Naive B cell (primary cell): ENCODE measurements around the gene SERTM1. TPM values are rescaled to one million over a fixed set of nuclear protein-coding genes. Genes with fewer than 3 reads are reported as not detected.

ENCODE experiments used
- ATAC-seq, 2 donors: fragments of 150-1000 bp; cut with Tn5 transposase; 2 replicates each; pipeline ENCODE4 v1.10.0; 2021; ENCODE audit warnings: low read depth in 2 of 2, mild to moderate bottlenecking in 2 of 2, moderate library complexity in 2 of 2
- DNase-seq: peaks from one replicate; pipeline ENCODE4 v3.0.0; 2022
- H3K27ac Mint-ChIP-seq, 6 donors: one replicate each; pipeline ENCODE4 v1.8.0; 2020 to 2022; ENCODE audit warnings: mild to moderate bottlenecking in 6 of 6, mixed read lengths in 6 of 6, moderate library complexity in 5 of 6, inconsistent platforms in 2 of 6
- H3K27me3 Mint-ChIP-seq, 3 donors: one replicate each; pipeline ENCODE4 v1.8.0; 2021 to 2022; ENCODE audit warnings: mixed read lengths in 3 of 3, mild to moderate bottlenecking in 1 of 3
- H3K36me3 Mint-ChIP-seq, 2 donors: one replicate each; pipeline ENCODE4 v1.8.0; 2020 to 2022; ENCODE audit warnings: mixed read lengths in 2 of 2, inconsistent platforms in 1 of 2, mild to moderate bottlenecking in 1 of 2
- H3K4me1 Mint-ChIP-seq, 3 donors: one replicate each; pipeline ENCODE4 v1.8.0; 2020 to 2022; ENCODE audit warnings: mixed read lengths in 3 of 3, inconsistent platforms in 1 of 3, mild to moderate bottlenecking in 1 of 3, moderate library complexity in 1 of 3
- H3K4me3 Mint-ChIP-seq, 8 donors: one replicate each; pipeline ENCODE4 v1.8.0; 2020 to 2022; ENCODE audit warnings: mild to moderate bottlenecking in 8 of 8, mixed read lengths in 8 of 8, moderate library complexity in 8 of 8, inconsistent platforms in 2 of 8
- H3K9me3 Mint-ChIP-seq, 7 donors: one replicate each; pipeline ENCODE4 v1.8.0; 2020 to 2022; ENCODE audit warnings: mixed read lengths in 7 of 7, mild to moderate bottlenecking in 5 of 7, inconsistent platforms in 2 of 7, moderate library complexity in 1 of 7
- polyA plus RNA-seq, 6 donors: library from polyadenylated mRNA; unstranded; fragments of 300-500 nt; fragmentation: Illumina TruSeq; gene quantifications; one replicate each; pipeline ENCODE4 v1.2.3, GENCODE V29; 2021; ENCODE audit warnings: low read depth in 6 of 6

The SERTM1 gene
- polyA plus RNA-seq, 6 donors from 2014 or later = not detected

- Mint-ChIP-seq H3K27ac (no peak overlapping the region), H3K9me3 (peaks cover 0 to 4% (median 0%) of the 10 kb centered on the region in 7 donors), H3K36me3 (no peaks in the 10 kb centered on the region), H3K4me3 (no peak overlapping the region), H3K27me3 (peaks cover 17 to 26% (median 17%) of the 10 kb centered on the region in 3 donors), H3K4me1 (no peaks in the 10 kb centered on the region)
- ATAC-seq (no peak), DNase-seq (no peak)
These were observed 8.2 kb downstream of the SERTM1 start for GRCh38 chr13:36681894-36682624.

GRCh38 chr13:36683701-36684100 lies 9.9 kb downstream of the SERTM1 start:
- peaks cover 0 to 4% (median 0%) of the 10 kb centered on the region in 7 donors for H3K9me3 Mint-ChIP-seq
- H3K27me3 Mint-ChIP-seq = peaks cover 10 to 26% (median 17%) of the 10 kb centered on the region in 3 donors
- no peak for ATAC-seq
- no peaks in the 10 kb centered on the region for H3K36me3 Mint-ChIP-seq
- H3K27ac Mint-ChIP-seq = no peak overlapping the region
- H3K4me3 Mint-ChIP-seq = no peak overlapping the region
- no peaks in the 10 kb centered on the region for H3K4me1 Mint-ChIP-seq
- DNase-seq = no peak

GRCh38 chr13:36685927-36686326 lies 12.1 kb downstream of the SERTM1 start:
- H3K27ac Mint-ChIP-seq = no peak overlapping the region
- ATAC-seq = no peak
- H3K4me3 Mint-ChIP-seq = no peak overlapping the region
- peaks cover 10 to 26% (median 22%) of the 10 kb centered on the region in 3 donors for H3K27me3 Mint-ChIP-seq
- peaks cover 0 to 4% (median 0%) of the 10 kb centered on the region in 7 donors for H3K9me3 Mint-ChIP-seq
- no peak for DNase-seq
- H3K4me1 Mint-ChIP-seq = no peaks in the 10 kb centered on the region
- H3K36me3 Mint-ChIP-seq = no peaks in the 10 kb centered on the region

- H3K4me3 Mint-ChIP-seq = no peak overlapping the region
- ATAC-seq = no peak
- no peaks in the 10 kb centered on the region for H3K36me3 Mint-ChIP-seq
- no peaks in the 10 kb centered on the region for H3K4me1 Mint-ChIP-seq
- H3K27me3 Mint-ChIP-seq = peaks cover 18 to 60% (median 47%) of the 10 kb centered on the region in 3 donors
- no peak overlapping the region for H3K27ac Mint-ChIP-seq
- no peak for DNase-seq
- H3K9me3 Mint-ChIP-seq = peaks cover 0 to 2% (median 0%) of the 10 kb centered on the region in 7 donors
These were observed 22.7 kb downstream of the SERTM1 start for GRCh38 chr13:36696410-36697010.

- Mint-ChIP-seq H3K4me1 (no peaks in the 10 kb centered on the region), H3K27me3 (peaks cover 16 to 38% (median 28%) of the 10 kb centered on the region in 3 donors), H3K36me3 (no peaks in the 10 kb centered on the region), H3K27ac (no peak overlapping the region), H3K9me3 (peaks cover 0 to 2% (median 0%) of the 10 kb centered on the region in 7 donors), H3K4me3 (no peak overlapping the region)
- ATAC-seq (no peak), DNase-seq (no peak)
These were observed 26.4 kb downstream of the SERTM1 start for GRCh38 chr13:36700170-36700569.

- H3K4me3 Mint-ChIP-seq = no peak overlapping the region
- H3K36me3 Mint-ChIP-seq = no peaks in the 10 kb centered on the region
- ATAC-seq = no peak
These were observed 32.9 kb downstream of the SERTM1 start for GRCh38 chr13:36706755-36707154.

GRCh38 chr13:36709136-36709890 lies 35.5 kb downstream of the SERTM1 start:
- H3K4me3 Mint-ChIP-seq = no peak overlapping the region
- ATAC-seq (no peak), DNase-seq (no peak)
- H3K9me3 Mint-ChIP-seq = peaks cover 0 to 8% (median 0%) of the 10 kb centered on the region in 7 donors
- H3K4me1 Mint-ChIP-seq = no peaks in the 10 kb centered on the region
- H3K27ac Mint-ChIP-seq = no peak overlapping the region
- H3K36me3 Mint-ChIP-seq = no peaks in the 10 kb centered on the region
- peaks cover 4 to 20% (median 12%) of the 10 kb centered on the region in 3 donors for H3K27me3 Mint-ChIP-seq

More at GRCh38 chr13:36706755-36707154, 32.9 kb downstream of the SERTM1 start:
- Mint-ChIP-seq H3K4me1 (no peaks in the 10 kb centered on the region), H3K27ac (no peak overlapping the region), H3K27me3 (peaks cover 5 to 12% (median 7%) of the 10 kb centered on the region in 3 donors), H3K9me3 (peaks cover 0 to 2% (median 0%) of the 10 kb centered on the region in 7 donors)
- no peak for DNase-seq

- Mint-ChIP-seq H3K9me3 (peaks cover 0 to 8% (median 0%) of the 10 kb centered on the region in 7 donors), H3K27me3 (peaks cover 0 to 20% (median 8%) of the 10 kb centered on the region in 3 donors), H3K36me3 (no peaks in the 10 kb centered on the region), H3K4me1 (no peaks in the 10 kb centered on the region), H3K4me3 (peak overlapping the region in 1 of 8 donors; percentile 49), H3K27ac (no peak overlapping the region)
- ATAC-seq (no peak), DNase-seq (no peak)
These were observed 36.6 kb downstream of the SERTM1 start for GRCh38 chr13:36710396-36710795.

GRCh38 chr13:36712290-36712689 lies 38.5 kb downstream of the SERTM1 start:
- Mint-ChIP-seq H3K36me3 (no peaks in the 10 kb centered on the region), H3K4me1 (no peaks in the 10 kb centered on the region)

GRCh38 chr13:36712770-36713169 lies 39.0 kb downstream of the SERTM1 start:
- H3K4me1 Mint-ChIP-seq = no peaks in the 10 kb centered on the region
- ATAC-seq = no peak
- no peak overlapping the region for H3K27ac Mint-ChIP-seq
- H3K4me3 Mint-ChIP-seq = no peak overlapping the region
- H3K27me3 Mint-ChIP-seq = peaks cover 0 to 28% (median 14%) of the 10 kb centered on the region in 3 donors
- H3K9me3 Mint-ChIP-seq = peaks cover 0 to 8% (median 0%) of the 10 kb centered on the region in 7 donors
- DNase-seq = no peak
- no peaks in the 10 kb centered on the region for H3K36me3 Mint-ChIP-seq

More at GRCh38 chr13:36712290-36712689, 38.5 kb downstream of the SERTM1 start:
- no peak for ATAC-seq
- Mint-ChIP-seq H3K27me3 (peaks cover 0 to 28% (median 14%) of the 10 kb centered on the region in 3 donors), H3K9me3 (peaks cover 0 to 8% (median 0%) of the 10 kb centered on the region in 7 donors), H3K4me3 (no peak overlapping the region), H3K27ac (no peak overlapping the region)
- no peak for DNase-seq

GRCh38 chr13:36713887-36714286 lies 40.1 kb downstream of the SERTM1 start:
- DNase-seq = no peak
- Mint-ChIP-seq H3K4me1 (no peaks in the 10 kb centered on the region), H3K4me3 (no peak overlapping the region), H3K36me3 (no peaks in the 10 kb centered on the region), H3K27me3 (peaks cover 0 to 31% (median 14%) of the 10 kb centered on the region in 3 donors), H3K9me3 (peaks cover 0 to 8% (median 0%) of the 10 kb centered on the region in 7 donors), H3K27ac (no peak overlapping the region)
- no peak for ATAC-seq

GRCh38 chr13:36715841-36716240 lies 42.0 kb downstream of the SERTM1 start:
- Mint-ChIP-seq H3K9me3 (peaks cover 0 to 8% (median 0%) of the 10 kb centered on the region in 7 donors), H3K27me3 (peaks cover 2 to 45% (median 20%) of the 10 kb centered on the region in 3 donors)

GRCh38 chr13:36717017-36717416 lies 43.2 kb downstream of the SERTM1 start:
- ATAC-seq = no peak
- DNase-seq = no peak
- H3K4me3 Mint-ChIP-seq = peak overlapping the region in 1 of 8 donors; percentile 5
- no peaks in the 10 kb centered on the region for H3K36me3 Mint-ChIP-seq
- H3K27ac Mint-ChIP-seq = no peak overlapping the region
- peaks cover 0 to 3% (median 0%) of the 10 kb centered on the region in 7 donors for H3K9me3 Mint-ChIP-seq
- no peaks in the 10 kb centered on the region for H3K4me1 Mint-ChIP-seq
- H3K27me3 Mint-ChIP-seq = peaks cover 9 to 49% (median 24%) of the 10 kb centered on the region in 3 donors

More at GRCh38 chr13:36715841-36716240, 42.0 kb downstream of the SERTM1 start:
- no peak for ATAC-seq
- Mint-ChIP-seq H3K4me1 (no peaks in the 10 kb centered on the region), H3K36me3 (no peaks in the 10 kb centered on the region), H3K4me3 (no peak overlapping the region), H3K27ac (no peak overlapping the region)
- DNase-seq = no peak
